Gastroesophageal sphincter (tissue), 4 donors: ENCODE data around the gene MGAT4A. TPM values are rescaled to one million over a fixed set of nuclear protein-coding genes. Genes with fewer than 3 reads are reported as not detected.

Source experiments
- ATAC-seq: fragments of 150-250 bp; one replicate; pipeline ENCODE4 v1.9.1; 2016; ENCODE audit warnings: mild to moderate bottlenecking, moderate library complexity
- H3K27ac ChIP-seq, 4 donors: fragments of 200-600 bp; sonication (generic) in 3 of 4; 1 replicate in 3 of 4; 2 replicates in 1 of 4; pipeline ENCODE4 v1.5.1; 2016 to 2019
- H3K27me3 ChIP-seq: fragments of 200-600 bp; sonication (generic); one replicate; pipeline ENCODE4 v1.5.1; 2019
- H3K36me3 ChIP-seq, 2 donors: fragments of 200-600 bp; sonication (generic); one replicate each; pipeline ENCODE4 v1.5.1; 2019; ENCODE audit warnings: control low read depth in 1 of 2
- H3K4me1 ChIP-seq, 3 donors: fragments of 200-600 bp; sonication (generic); 1 replicate in 2 of 3; 2 replicates in 1 of 3; pipeline ENCODE4 v1.5.1; 2016 to 2019; ENCODE audit warnings: control low read depth in 2 of 3
- H3K4me3 ChIP-seq, 2 donors: fragments of 200-600 bp; sonication (generic); one replicate each; pipeline ENCODE4 v1.5.1; 2019; ENCODE audit warnings: mild to moderate bottlenecking in 1 of 2, moderate library complexity in 1 of 2
- H3K9me3 ChIP-seq, 3 donors: fragments of 200-600 bp; sonication (generic); one replicate each; pipeline ENCODE4 v1.5.1; 2017 to 2019; ENCODE audit warnings: control low read depth in 2 of 3
- CTCF ChIP-seq, 4 experiments: fragments of 200-600 bp in 2 of 4; fragments of 450-650 bp in 2 of 4; sonication (generic) in 1 of 4; IDR thresholded peaks; one replicate each; pipeline ENCODE4 v1.5.1; 2017 to 2019; ENCODE audit warnings: antibody characterized with exemption in 4 of 4, mild to moderate bottlenecking in 2 of 4, moderate library complexity in 2 of 4
- EP300 ChIP-seq: sonication (generic); formaldehyde crosslinking; IDR thresholded peaks from one replicate; pipeline ENCODE4 v1.6.1; 2017; ENCODE audit warnings: antibody characterized with exemption, mild to moderate bottlenecking
- POLR2A ChIP-seq, 2 donors: fragments of 450-650 bp; IDR thresholded peaks; one replicate each; pipeline ENCODE4 v1.6.1; 2017; ENCODE audit warnings: antibody characterized with exemption in 2 of 2, mild to moderate bottlenecking in 2 of 2, moderate library complexity in 1 of 2
- POLR2AphosphoS5 ChIP-seq: sonication (generic); formaldehyde crosslinking; IDR thresholded peaks from one replicate; pipeline ENCODE4 v1.6.1; 2017; ENCODE audit warnings: antibody characterized with exemption
- WGBS, 2 donors: methylation state at CpG; one replicate each; pipeline ENCODE4 v1.1.5; 2018; ENCODE audit warnings: low coverage in 1 of 2; 5-methylcytosine and 5-hydroxymethylcytosine counted together
- total RNA-seq, 4 donors: library from RNA; depleted of rRNA; stranded (reverse); fragments of >200 nt; gene quantifications; one replicate each; pipeline ENCODE4 v1.1.0, GENCODE V29; 2016

Gene MGAT4A
- total RNA-seq, 4 donors from 2014 or later: 12.7 to 33.0 (median 21.2) TPM

GRCh38 chr2:98704499-98705332, 26.2 kb downstream of the MGAT4A start:
- peaks cover 7 to 70% (median 20%) of the 10 kb centered on the region in 3 donors for H3K4me1 ChIP-seq
- no peaks in the 10 kb centered on the region for H3K9me3 ChIP-seq
- H3K27ac ChIP-seq: no peak overlapping the region
- TF ChIP-seq EP300 (no peak), POLR2AphosphoS5 (no peak), POLR2A (IDR thresholded peaks at IDR 0.05) (no peak), CTCF (IDR thresholded peaks at IDR 0.05) (no peak)
- no peak overlapping the region for H3K4me3 ChIP-seq
- ATAC-seq: no peak
- no peaks in the 10 kb centered on the region for H3K36me3 ChIP-seq
- H3K27me3 ChIP-seq: no peaks in the 10 kb centered on the region
- WGBS, 2 donors: 83 to 86% methylated on average over 6 to 9 of the region's 9 CpGs

DNA sequence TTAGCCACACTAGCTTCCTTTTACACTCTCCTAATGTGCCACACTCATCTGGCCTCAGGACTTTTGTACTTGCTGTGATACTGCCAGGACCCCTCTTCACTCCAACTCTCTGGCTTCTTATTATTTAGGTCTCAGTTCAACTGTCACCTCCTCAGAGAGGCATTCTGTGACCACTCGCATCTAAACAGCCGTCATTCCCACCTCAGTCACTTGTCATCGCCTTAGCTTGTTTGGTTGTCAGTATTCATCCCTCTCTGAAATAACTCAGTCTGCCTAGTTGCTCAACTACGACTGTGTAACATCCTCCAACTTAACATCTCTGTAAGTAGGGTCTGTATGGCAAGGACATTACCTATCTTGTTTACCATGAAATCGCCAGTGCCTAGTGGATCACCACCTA, 27.2 kb downstream of the MGAT4A start:
- TF ChIP-seq EP300 (no peak), POLR2AphosphoS5 (no peak), CTCF (IDR thresholded peaks at IDR 0.05) (no peak), POLR2A (IDR thresholded peaks at IDR 0.05) (no peak)
- no peaks in the 10 kb centered on the region for H3K27me3 ChIP-seq
- H3K4me3 ChIP-seq: no peak overlapping the region
- no peaks in the 10 kb centered on the region for H3K36me3 ChIP-seq
- WGBS, 2 donors: 69 to 93% methylated on average over 3 to 5 of the region's 5 CpGs
- H3K27ac ChIP-seq: peak overlapping the region in 1 of 4 donors; percentile 76
- peaks cover 7 to 60% (median 16%) of the 10 kb centered on the region in 3 donors for H3K4me1 ChIP-seq
- H3K9me3 ChIP-seq: no peaks in the 10 kb centered on the region
- no peak for ATAC-seq

DNA sequence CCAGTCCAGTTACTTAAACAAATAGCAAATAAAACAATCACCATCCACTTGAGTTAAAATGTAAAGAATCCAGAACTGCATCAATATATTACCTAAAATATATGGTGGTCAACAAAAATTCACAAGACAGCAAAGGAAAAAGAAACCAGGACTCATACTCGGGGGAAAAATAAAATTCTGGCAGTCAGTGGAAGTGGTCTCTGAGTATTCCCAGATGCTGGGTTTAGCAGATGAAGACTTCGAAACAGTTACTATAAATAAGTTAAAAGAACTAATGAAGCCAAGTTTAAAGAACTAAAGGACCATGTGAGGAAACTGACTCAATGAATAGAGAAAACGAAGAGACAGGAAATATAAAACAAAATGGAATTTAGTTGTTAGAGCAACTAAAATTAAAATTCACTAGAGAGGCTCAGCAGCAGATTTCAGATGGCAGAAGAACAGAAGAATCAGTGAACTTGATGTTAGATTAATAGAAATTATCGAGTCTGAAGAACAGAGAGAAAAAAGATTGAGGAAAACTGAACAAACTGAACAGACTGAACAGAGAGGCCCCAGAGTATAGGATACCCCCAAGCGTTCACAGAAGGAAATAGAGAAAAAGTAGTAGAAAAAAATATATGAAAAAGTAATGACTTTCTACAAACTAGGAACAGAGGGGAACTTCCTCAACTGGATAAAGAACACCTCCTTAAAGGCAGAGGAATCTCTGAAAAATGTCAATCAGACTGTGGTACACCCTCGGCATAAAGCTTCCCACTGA, 27.9 kb downstream of the MGAT4A start:
- H3K4me1 ChIP-seq: peaks cover 7 to 53% (median 16%) of the 10 kb centered on the region in 3 donors
- TF ChIP-seq POLR2AphosphoS5 (no peak), CTCF (IDR thresholded peaks at IDR 0.05) (no peak), EP300 (no peak), POLR2A (IDR thresholded peaks at IDR 0.05) (no peak)
- WGBS, 2 donors: 14 to 18% methylated on average over 5 to 6 of the region's 6 CpGs
- H3K9me3 ChIP-seq: no peaks in the 10 kb centered on the region
- H3K27me3 ChIP-seq: no peaks in the 10 kb centered on the region
- H3K27ac ChIP-seq: peak overlapping the region in 3 of 4 donors; percentile 55 to 76 (median 68)
- ATAC-seq: no peak
- H3K36me3 ChIP-seq: no peaks in the 10 kb centered on the region
- H3K4me3 ChIP-seq: peak overlapping the region in 1 of 2 donors; percentile 3

DNA sequence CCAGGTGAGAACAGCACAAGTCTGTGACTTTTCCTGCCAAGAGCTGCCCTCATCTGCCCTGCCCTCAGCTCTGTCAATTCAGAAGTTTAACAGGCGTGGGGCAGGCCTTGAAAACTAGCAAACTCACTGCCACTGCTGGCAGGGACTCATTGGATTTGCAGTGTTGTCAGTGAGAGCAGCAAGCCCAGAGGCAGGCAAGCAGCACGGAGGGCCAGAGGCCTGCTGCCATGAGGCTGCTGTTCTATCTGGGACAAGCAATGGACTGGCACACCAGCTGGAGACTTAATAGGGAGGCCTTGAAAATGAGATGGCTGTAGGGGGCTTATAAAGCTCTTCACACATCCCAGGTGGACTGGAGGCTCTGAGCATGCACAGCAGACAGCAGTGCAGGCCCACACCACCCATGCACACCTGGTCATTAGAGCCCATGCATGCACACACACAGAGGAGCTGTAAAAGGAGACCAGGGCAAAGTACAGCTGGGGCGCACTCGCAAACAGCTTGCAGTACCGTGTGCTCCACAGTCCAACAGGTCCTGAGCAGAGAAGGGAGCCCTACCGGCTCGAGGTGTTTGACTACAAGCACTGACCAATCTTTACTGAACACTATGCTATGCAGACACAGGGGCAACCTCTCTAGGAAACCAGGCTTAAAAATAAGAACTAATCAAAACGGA, 28.7 kb downstream of the MGAT4A start:
- Histone ChIP-seq H3K4me3 (peak overlapping the region in 1 of 2 donors; percentile 3), H3K9me3 (no peaks in the 10 kb centered on the region), H3K36me3 (no peaks in the 10 kb centered on the region), H3K27ac (peak overlapping the region; percentile 24 to 76 (median 62)), H3K27me3 (no peaks in the 10 kb centered on the region), H3K4me1 (peaks cover 7 to 45% (median 13%) of the 10 kb centered on the region in 3 donors)
- ATAC-seq: peak; percentile 26
- WGBS, 2 donors: 11 to 14% methylated on average over 1 of the region's 8 CpGs
- TF ChIP-seq EP300: no peak
- TF ChIP-seq POLR2A (IDR thresholded peaks at IDR 0.05): no peak
- no peak for TF ChIP-seq CTCF (IDR thresholded peaks at IDR 0.05)
- no peak for TF ChIP-seq POLR2AphosphoS5
